Measurements from ENCODE around the gene KLHL6. TPM values are rescaled to one million over a fixed set of nuclear protein-coding genes. Genes with fewer than 3 reads are reported as not detected.

Gene KLHL6
- total and polyA plus RNA-seq, 2 of the 13 experiments (the other 11 are each of a cell fraction or from before 2014, with no cell fraction given): not detected

DNA sequence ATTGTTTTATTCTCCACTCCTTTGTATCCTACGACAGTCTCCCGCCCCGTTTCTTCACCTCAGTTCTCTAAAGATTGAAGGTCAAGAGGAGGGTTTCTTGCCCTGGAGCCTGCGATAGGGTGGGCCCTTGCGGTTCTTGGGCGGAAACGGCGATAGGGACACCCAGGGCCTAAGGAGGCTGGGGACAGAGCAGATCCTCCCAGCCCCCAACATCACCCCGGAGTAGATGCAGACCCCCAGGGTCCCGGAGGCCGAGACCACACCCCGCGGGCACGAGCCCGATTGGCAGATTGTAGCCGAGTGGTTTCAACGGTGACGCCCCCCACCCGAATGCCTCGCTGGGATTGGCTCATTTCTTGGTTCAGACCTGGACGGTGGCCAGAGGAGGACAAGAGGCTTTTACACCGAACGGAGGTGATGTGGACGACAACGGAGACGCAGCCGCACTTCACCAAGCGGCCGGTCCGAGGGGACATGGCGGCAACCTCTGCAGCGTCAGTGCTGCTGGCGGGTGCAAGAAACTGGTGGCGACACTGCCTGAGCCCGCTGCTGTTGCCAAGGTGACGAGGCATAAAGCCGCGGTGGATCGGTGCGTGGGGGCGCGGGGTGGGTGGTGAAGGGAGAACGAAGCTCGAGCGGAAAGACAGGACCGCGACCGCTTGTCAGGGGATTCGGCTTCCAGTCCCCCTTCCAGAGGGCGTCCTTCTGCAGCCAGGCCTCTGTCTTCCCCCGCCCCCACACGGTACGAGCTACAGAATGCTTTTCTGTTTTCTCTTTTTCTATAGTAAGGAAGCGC lies 108.1 kb downstream of the KLHL6 start (continued):
- TF ChIP-seq ZNF687 (CRISPR knock-in tag; IDR thresholded peaks at IDR 0.05) (peak; percentile 93), PAF1 (CRISPR knock-in tag; IDR thresholded peaks at IDR 0.05) (no peak), HOXA7 (CRISPR knock-in tag; IDR thresholded peaks at IDR 0.05) (no peak), ZNF891 (CRISPR knock-in tag; IDR thresholded peaks at IDR 0.05) (peak; percentile 93), ZNF563 (CRISPR knock-in tag; IDR thresholded peaks at IDR 0.05) (0 out of 2 replicates have a peak, but pooled peaks have one; percentile 31), HOXA5 (CRISPR knock-in tag; IDR thresholded peaks at IDR 0.05) (peak; percentile 41; the same call in 1 of the 2 replicates), CBX5 (CRISPR knock-in tag; IDR thresholded peaks at IDR 0.05; ENCODE audit: borderline replicate concordance) (peak; percentile 92), ZNF672 (CRISPR knock-in tag; IDR thresholded peaks at IDR 0.05) (no peak), ATF2 (CRISPR knock-in tag; IDR thresholded peaks at IDR 0.05) (peak; percentile 91), ZNF773 (CRISPR knock-in tag; IDR thresholded peaks at IDR 0.05; ENCODE audit: borderline replicate concordance) (no peak), ZNF570 (CRISPR knock-in tag; IDR thresholded peaks at IDR 0.05; ENCODE audit: borderline replicate concordance) (no peak), FOXM1 (CRISPR knock-in tag; IDR thresholded peaks at IDR 0.05) (no peak), PHB2 (IDR thresholded peaks at IDR 0.05; ENCODE audit: partially characterized antibody) (no peak), MED8 (CRISPR knock-in tag; IDR thresholded peaks at IDR 0.05; ENCODE audit: insufficient replicate concordance) (no peak), GTF3A (CRISPR knock-in tag; conservative IDR thresholded peaks at IDR 0.05) (no peak), MEF2D (CRISPR knock-in tag; IDR thresholded peaks at IDR 0.05) (peak; percentile 76), ZNF282 (IDR thresholded peaks at IDR 0.05; ENCODE audit: partially characterized antibody) (no peak), ZNF644 (CRISPR knock-in tag; IDR thresholded peaks at IDR 0.05; ENCODE audit: low read depth) (peak; percentile 66; the same call in 1 of the 2 replicates), KLF11 (CRISPR knock-in tag; IDR thresholded peaks at IDR 0.05) (peak; percentile 61; the same call in 1 of the 2 replicates), RFXANK (CRISPR knock-in tag; IDR thresholded peaks at IDR 0.05) (no peak), ZNF609 (CRISPR knock-in tag; IDR thresholded peaks at IDR 0.05; ENCODE audit: borderline replicate concordance) (0 out of 2 replicates have a peak, but pooled peaks have one; percentile 22)

Measured in HepG2 (cell line).